ENCODE data around the gene TBK1.

Gene TBK1

DNA sequence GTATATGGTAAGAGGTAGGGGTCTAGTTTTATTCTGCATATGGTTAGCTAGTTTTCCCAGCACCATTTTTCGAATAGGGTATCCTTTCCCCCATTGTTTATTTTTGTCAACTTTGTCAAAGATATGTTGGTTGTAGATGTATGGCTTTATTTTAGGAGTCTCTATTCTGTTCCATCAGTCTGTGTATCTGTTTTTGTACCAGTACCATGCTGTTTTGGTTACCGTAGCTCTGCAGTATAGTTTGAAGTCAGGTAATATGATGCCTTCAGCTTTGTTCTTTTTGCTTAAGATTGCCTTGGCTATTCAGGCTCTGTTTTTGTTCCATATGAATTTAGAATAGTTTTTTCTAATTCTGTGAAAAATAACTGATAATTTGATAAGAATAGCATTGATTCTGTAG, 24.9 kb downstream of the TBK1 start:
- no peak for DNase-seq (ENCODE audit: low spot score)
- H3K4me3 ChIP-seq, result no peak overlapping the region
- no peak for TF ChIP-seq CTCF (IDR thresholded peaks at IDR 0.05)
- H3K27ac ChIP-seq, result no peak overlapping the region

DNA sequence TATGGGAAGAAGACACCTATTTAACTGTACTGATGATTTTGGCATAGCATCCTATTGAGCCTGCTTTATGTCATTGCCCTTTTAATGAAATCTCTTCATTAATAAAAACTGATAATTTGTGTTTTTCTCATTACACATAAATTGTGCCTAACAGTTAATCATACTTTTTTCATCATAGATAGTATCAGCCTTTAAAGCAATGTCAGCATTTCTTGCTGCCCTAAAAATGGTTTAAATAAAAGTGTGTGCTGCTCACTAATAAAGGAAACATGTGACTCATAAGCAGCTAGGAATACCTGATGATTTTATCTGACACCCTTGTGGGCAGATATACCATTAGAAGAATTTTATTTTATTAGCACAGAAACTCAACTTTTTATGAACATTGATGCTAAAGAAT, 26.7 kb downstream of the TBK1 start:
- TF ChIP-seq CTCF (IDR thresholded peaks at IDR 0.05), result no peak
- Histone ChIP-seq H3K27ac (no peak overlapping the region), H3K4me3 (no peak overlapping the region)
- DNase-seq (ENCODE audit: low spot score), result no peak

DNA sequence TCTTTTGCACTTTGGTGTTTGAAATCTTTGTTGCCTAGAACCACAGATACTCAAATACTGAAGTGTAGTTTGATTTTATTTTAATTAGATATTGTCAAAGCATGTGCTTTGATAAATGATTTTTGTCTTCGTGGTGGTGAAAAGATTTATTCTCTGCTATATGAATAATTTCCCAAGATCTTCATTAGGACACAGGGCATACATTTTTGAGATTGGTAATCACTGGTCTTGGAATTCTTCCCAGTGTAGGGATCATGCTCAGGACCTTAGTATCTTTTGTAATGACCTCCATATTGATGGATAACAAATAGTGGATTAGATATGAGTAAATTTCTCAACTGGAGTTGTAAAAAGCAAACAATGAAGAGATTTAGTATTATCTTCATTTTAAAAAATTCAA, 28.2 kb downstream of the TBK1 start:
- no peak for DNase-seq (ENCODE audit: low spot score)
- H3K4me3 ChIP-seq, result no peak overlapping the region
- no peak for TF ChIP-seq CTCF (IDR thresholded peaks at IDR 0.05)
- H3K27ac ChIP-seq, result no peak overlapping the region

DNA sequence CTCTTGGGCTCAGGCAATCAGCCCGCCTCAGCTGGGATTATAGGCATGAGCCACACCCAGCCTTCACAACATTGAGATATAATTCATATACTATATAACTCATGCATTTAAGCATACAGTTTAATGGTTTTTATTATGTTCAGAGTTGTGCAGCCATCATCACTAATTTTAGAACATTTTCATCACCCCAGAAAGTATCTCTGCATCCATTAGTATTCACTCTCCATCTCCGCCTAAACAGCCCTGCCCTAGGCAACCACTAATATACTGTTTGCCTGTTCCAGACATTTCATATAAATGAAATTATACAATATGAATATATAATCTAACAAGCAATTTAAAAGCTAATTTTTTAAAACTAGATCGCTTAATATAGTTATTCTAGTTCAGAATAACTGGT, 34.7 kb downstream of the TBK1 start:
- DNase-seq (ENCODE audit: low spot score), result no peak
- no peak overlapping the region for H3K4me3 ChIP-seq
- no peak overlapping the region for H3K27ac ChIP-seq
- TF ChIP-seq CTCF (IDR thresholded peaks at IDR 0.05), result no peak

DNA sequence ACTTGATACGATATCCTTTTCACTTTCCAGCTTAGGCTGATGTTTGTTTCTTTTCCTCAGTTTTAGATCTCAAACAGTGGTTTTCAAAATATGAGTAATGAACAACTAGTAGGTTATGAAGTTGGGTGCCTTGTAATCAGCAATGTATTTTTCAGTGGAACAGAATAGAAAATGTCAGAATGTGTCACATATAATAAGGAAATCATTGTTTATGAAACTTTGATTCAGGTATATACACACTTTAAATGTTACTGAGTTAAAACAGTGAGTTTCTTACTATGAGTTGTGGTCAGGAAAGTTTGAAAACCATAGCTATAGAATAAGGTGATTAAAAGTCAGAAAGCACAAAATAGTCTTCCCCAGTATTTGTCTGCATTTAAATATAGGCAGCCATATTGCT, 39.8 kb downstream of the TBK1 start:
- no peak overlapping the region for H3K27ac ChIP-seq

GRCh38 chr12:64493513-64493912, 41.6 kb downstream of the TBK1 start:
- no peak for DNase-seq (ENCODE audit: low spot score)
- no peak overlapping the region for H3K27ac ChIP-seq
- H3K4me3 ChIP-seq, result no peak overlapping the region
- no peak for TF ChIP-seq CTCF (IDR thresholded peaks at IDR 0.05)

More for the DNA sequence above, 39.8 kb downstream of the TBK1 start:
- TF ChIP-seq CTCF (IDR thresholded peaks at IDR 0.05), result no peak
- no peak overlapping the region for H3K4me3 ChIP-seq
- no peak for DNase-seq (ENCODE audit: low spot score)

DNA sequence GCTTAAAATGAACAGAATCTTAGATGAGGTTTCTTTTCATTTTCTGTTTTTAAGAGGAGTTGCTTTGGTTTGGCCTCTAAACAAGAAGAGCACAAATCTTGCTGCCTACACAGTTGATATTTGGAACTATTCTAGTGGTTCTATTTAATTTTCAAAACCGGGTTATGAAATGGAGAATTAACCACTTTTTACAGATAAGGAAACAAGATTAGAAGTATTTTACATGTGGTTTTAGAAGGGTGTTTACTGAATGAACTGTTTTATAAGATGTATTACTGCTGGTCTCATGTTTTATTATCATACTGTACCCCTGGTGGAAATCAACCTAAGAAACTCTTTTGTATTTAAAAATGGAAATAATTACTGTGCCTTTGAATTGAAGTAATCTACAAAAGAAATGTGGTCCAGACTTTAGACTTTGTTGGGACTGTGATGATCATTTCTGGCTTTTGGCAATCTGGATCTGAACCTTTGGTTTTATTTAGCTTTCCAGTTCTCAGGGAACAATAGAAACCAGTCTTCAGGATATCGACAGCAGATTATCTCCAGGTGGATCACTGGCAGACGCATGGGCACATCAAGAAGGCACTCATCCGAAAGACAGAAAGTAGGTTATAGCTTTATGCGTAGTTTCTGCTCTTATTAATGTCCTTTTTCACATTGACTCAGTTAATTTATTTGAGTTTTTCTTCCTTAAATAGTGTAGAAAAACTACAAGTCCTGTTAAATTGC, 43.2 kb downstream of the TBK1 start:
- Histone ChIP-seq H3K4me3 (no peak overlapping the region), H3K27ac (no peak overlapping the region)
- TF ChIP-seq CTCF (IDR thresholded peaks at IDR 0.05), result no peak
- no peak for DNase-seq (ENCODE audit: low spot score)
